DMS79 treated with DMSO at 0.1 percent for 48 hours (cell line): ENCODE results near the gene KRT15.

ENCODE experiments used
- DNase-seq: peaks from one replicate; lab custom pipeline; 2025; lab: John Stamatoyannopoulos, UW

Gene KRT15

GRCh38 chr17:41518789-41519449 lies at the start of gene KRT15:
TSS of gene KRT15 (minus strand) at chr17:41518890. CDS start at chr17:41518827, 63 bp downstream.
- DNase-seq = peak; percentile 87

- no peak for DNase-seq
Observed at GRCh38 chr17:41567317-41567716, 48.6 kb upstream of the KRT15 start.

- DNase-seq = no peak
Observed at GRCh38 chr17:41565338-41565737, 46.6 kb upstream of the KRT15 start.

GRCh38 chr17:41563607-41564170 lies 45.0 kb upstream of the KRT15 start:
- no peak for DNase-seq

GRCh38 chr17:41561554-41561953 lies 42.9 kb upstream of the KRT15 start:
- no peak for DNase-seq

- no peak for DNase-seq
Observed at GRCh38 chr17:41559548-41559947, 40.9 kb upstream of the KRT15 start.

GRCh38 chr17:41556931-41557330 lies 38.2 kb upstream of the KRT15 start:
- no peak for DNase-seq

GRCh38 chr17:41556306-41556705 lies 37.6 kb upstream of the KRT15 start:
- peak; percentile 33 for DNase-seq

GRCh38 chr17:41555105-41555887 lies 36.6 kb upstream of the KRT15 start:
- DNase-seq = no peak

GRCh38 chr17:41553987-41554680 lies 35.4 kb upstream of the KRT15 start:
- DNase-seq = no peak

GRCh38 chr17:41553176-41553575 lies 34.5 kb upstream of the KRT15 start:
- no peak for DNase-seq

GRCh38 chr17:41552455-41552854 lies 33.8 kb upstream of the KRT15 start:
- DNase-seq = no peak

GRCh38 chr17:41551365-41551764 lies 32.7 kb upstream of the KRT15 start:
- no peak for DNase-seq

- DNase-seq = no peak
Observed at GRCh38 chr17:41549596-41550039, 30.9 kb upstream of the KRT15 start.

GRCh38 chr17:41548844-41549595 lies 30.3 kb upstream of the KRT15 start:
- DNase-seq = peak; percentile 70

GRCh38 chr17:41547921-41548843 lies 29.5 kb upstream of the KRT15 start:
- no peak for DNase-seq

GRCh38 chr17:41547378-41547841 lies 28.7 kb upstream of the KRT15 start:
- no peak for DNase-seq

- no peak for DNase-seq
Observed at GRCh38 chr17:41546819-41547218, 28.1 kb upstream of the KRT15 start.

- DNase-seq = no peak
Observed at GRCh38 chr17:41545829-41546410, 27.2 kb upstream of the KRT15 start.

- no peak for DNase-seq
Observed at GRCh38 chr17:41544935-41545334, 26.2 kb upstream of the KRT15 start.
